Measurements from ENCODE around the gene CELA2A.

The CELA2A gene

DNA sequence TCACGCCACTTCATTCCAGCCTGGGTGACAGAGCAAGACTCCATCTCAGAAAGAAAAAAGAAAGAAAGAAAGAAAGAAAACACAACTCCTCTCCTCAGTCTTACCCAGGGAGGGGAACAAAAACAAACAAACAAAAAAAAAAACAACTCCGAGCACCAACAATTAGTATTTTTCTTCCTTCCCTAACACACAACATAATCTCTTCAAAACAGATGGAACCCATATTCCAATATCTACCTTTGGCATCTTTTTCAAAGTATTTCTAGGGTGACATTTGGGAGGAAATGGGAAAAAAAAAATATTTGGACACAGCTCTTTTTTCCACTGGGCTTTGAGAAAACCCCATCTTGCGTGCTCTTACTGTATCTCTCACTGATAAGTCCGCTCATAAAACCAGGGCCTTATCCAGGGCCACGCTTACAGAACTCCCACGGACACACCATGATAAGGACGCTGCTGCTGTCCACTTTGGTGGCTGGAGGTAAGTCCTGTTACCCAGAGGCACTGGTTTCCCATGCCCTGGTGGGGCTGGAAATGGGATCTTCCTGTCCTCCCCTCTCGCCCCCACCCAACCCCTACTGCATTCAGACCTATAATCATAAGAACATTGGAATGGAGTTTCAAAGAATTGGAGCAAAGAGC, at the start of gene CELA2A:
TSS of gene CELA2A (plus strand) at position 420 of the 642 bp plus-strand sequence. CDS start at position 442, 22 bp downstream.
- Histone ChIP-seq H3K36me3 (ENCODE audit: control insufficient read depth in 1 of 2, insufficient read depth in 2 of 2, low read length in 2 of 2) (no peaks in the 10 kb centered on the region), H3K4me3 (ENCODE audit: low read depth in 1 of 2, low read length in 2 of 2) (no peak within 1 kb of the TSS), H3K9ac (ENCODE audit: low read depth in 1 of 2, low read length in 2 of 2) (no peak within 1 kb of the TSS), H3K9me3 (ENCODE audit: control insufficient read depth in 1 of 2, low read length in 2 of 2) (no peaks in the 10 kb centered on the region), H3K27ac (ENCODE audit: low read depth, low read length) (no peak within 1 kb of the TSS), H3K4me1 (ENCODE audit: control insufficient read depth in 1 of 2, insufficient read depth in 2 of 2, low read length in 2 of 2) (no peaks in the 10 kb centered on the region), H3K27me3 (ENCODE audit: control insufficient read depth in 1 of 2, insufficient read depth in 2 of 2, low read length in 2 of 2) (no peaks in the 10 kb centered on the region)

DNA sequence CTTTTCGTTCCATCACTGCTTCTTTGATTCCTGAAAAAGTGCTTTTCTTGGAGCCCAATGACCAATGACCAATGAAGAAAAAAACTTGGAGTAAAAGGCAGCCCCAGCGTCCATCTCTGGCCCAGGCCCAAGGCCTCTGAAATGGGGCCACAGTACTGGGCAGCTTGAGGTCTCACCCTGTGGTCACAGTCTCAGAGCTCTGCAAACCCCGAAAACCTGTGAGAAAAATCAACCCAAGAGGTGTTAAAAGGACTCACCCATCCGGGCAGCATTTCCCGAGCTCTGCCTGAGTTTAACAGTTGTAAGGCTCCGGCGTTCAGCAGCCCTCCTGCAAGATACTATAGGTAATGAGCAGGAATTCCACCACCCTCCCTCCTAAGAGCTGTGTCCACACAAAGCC, 49.0 kb upstream of the CELA2A start:
- H3K9ac ChIP-seq (ENCODE audit: low read depth in 1 of 2, low read length in 2 of 2): no peak overlapping the region
- H3K36me3 ChIP-seq (ENCODE audit: control insufficient read depth in 1 of 2, insufficient read depth in 2 of 2, low read length in 2 of 2): no peaks in the 10 kb centered on the region
- H3K27me3 ChIP-seq (ENCODE audit: control insufficient read depth in 1 of 2, insufficient read depth in 2 of 2, low read length in 2 of 2): no peaks in the 10 kb centered on the region
- no peak overlapping the region for H3K4me3 ChIP-seq (ENCODE audit: low read depth in 1 of 2, low read length in 2 of 2)
- no peak overlapping the region for H3K27ac ChIP-seq (ENCODE audit: low read depth, low read length)
- H3K9me3 ChIP-seq (ENCODE audit: control insufficient read depth in 1 of 2, low read length in 2 of 2): no peaks in the 10 kb centered on the region
- peaks cover 6 to 16% of the 10 kb centered on the region in 2 donors for H3K4me1 ChIP-seq (ENCODE audit: control insufficient read depth in 1 of 2, insufficient read depth in 2 of 2, low read length in 2 of 2)

DNA sequence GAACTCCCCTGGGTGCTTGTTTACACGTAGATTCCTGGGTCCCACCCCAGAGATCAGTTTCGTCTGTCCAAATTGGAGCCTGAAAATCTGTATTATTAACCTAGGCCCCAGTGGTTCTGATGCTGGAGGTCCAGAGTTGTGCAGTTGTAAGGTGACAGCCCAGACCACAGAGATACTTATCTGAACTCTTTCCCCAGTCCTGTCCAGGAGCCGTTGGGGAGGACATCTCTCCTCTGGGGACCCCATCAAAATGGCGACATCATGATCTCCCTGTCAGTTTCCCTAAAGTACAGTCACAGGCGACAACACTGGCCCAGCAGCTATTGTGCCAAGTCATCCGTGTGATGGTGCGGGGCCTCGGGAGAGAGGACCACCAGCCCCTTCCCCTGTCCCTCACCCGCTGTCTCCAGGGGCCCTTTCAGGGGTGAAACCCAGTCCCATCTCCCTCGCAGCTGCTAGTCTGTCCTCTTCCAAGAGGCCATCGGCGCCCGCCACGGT, 47.6 kb upstream of the CELA2A start:
- peaks cover 19 to 29% of the 10 kb centered on the region in 2 donors for H3K4me1 ChIP-seq (ENCODE audit: control insufficient read depth in 1 of 2, insufficient read depth in 2 of 2, low read length in 2 of 2)
- H3K27ac ChIP-seq (ENCODE audit: low read depth, low read length): no peak overlapping the region

DNA sequence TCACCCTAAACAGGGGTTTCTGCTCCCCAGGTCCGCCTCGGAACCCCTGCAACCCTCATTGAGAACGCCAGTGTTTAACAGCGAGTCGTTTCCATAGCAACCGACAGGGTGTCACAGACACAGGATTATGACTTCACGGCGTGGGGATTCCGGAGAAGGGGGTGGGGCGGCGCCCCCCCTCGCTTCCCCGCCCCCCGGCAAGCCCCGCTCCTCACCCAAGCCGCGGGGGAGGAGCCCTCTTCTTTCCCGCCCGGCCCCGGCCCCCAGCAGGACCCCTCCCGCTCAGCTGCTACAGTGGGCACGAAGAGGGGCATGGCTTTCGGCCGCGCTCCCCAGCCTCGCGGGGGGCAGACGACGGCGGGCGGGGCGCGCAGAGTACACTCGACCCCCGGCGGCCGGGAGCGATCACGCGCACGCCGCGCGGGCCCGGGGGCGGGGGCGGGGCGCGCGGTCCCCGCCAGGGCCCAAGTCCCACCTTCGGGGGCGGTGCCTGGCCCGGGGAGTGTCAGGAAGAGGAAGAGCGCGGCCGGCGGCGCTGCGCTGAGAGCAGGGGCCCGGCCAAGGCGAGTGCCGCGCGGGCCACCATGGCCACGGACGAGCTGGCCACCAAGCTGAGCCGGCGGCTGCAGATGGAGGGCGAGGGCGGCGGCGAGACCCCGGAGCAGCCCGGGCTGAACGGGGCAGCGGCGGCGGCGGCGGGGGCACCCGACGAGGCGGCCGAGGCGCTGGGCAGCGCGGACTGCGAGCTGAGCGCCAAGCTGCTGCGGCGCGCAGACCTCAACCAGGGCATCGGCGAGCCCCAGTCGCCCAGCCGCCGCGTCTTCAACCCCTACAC, 46.9 kb upstream of the CELA2A start, which contains the start of gene EFHD2:
TSS of gene EFHD2 (plus strand) at position 501 of the 835 bp plus-strand sequence. CDS start at position 585, 84 bp downstream.
- peaks cover 0 to 7% of the 10 kb centered on the region in 2 donors for H3K36me3 ChIP-seq (ENCODE audit: control insufficient read depth in 1 of 2, insufficient read depth in 2 of 2, low read length in 2 of 2)
- H3K4me3 ChIP-seq (ENCODE audit: low read depth in 1 of 2, low read length in 2 of 2): peak within 1 kb of the TSS; percentile 85 to 96
- peak within 1 kb of the TSS; percentile 72 for H3K27ac ChIP-seq (ENCODE audit: low read depth, low read length)
- H3K9me3 ChIP-seq (ENCODE audit: control insufficient read depth in 1 of 2, low read length in 2 of 2): no peaks in the 10 kb centered on the region
- peak within 1 kb of the TSS; percentile 90 to 98 for H3K9ac ChIP-seq (ENCODE audit: low read depth in 1 of 2, low read length in 2 of 2)
- H3K27me3 ChIP-seq (ENCODE audit: control insufficient read depth in 1 of 2, insufficient read depth in 2 of 2, low read length in 2 of 2): no peaks in the 10 kb centered on the region
- H3K4me1 ChIP-seq (ENCODE audit: control insufficient read depth in 1 of 2, insufficient read depth in 2 of 2, low read length in 2 of 2): peaks cover 26 to 36% of the 10 kb centered on the region in 2 donors

More for the DNA sequence above, 47.6 kb upstream of the CELA2A start:
- Histone ChIP-seq H3K4me3 (ENCODE audit: low read depth in 1 of 2, low read length in 2 of 2) (peak overlapping the region; percentile 68 to 85), H3K9ac (ENCODE audit: low read depth in 1 of 2, low read length in 2 of 2) (peak overlapping the region; percentile 59), H3K36me3 (ENCODE audit: control insufficient read depth in 1 of 2, insufficient read depth in 2 of 2, low read length in 2 of 2) (peaks cover 0 to under 1% of the 10 kb centered on the region in 2 donors), H3K9me3 (ENCODE audit: control insufficient read depth in 1 of 2, low read length in 2 of 2) (no peaks in the 10 kb centered on the region), H3K27me3 (ENCODE audit: control insufficient read depth in 1 of 2, insufficient read depth in 2 of 2, low read length in 2 of 2) (no peaks in the 10 kb centered on the region)

DNA sequence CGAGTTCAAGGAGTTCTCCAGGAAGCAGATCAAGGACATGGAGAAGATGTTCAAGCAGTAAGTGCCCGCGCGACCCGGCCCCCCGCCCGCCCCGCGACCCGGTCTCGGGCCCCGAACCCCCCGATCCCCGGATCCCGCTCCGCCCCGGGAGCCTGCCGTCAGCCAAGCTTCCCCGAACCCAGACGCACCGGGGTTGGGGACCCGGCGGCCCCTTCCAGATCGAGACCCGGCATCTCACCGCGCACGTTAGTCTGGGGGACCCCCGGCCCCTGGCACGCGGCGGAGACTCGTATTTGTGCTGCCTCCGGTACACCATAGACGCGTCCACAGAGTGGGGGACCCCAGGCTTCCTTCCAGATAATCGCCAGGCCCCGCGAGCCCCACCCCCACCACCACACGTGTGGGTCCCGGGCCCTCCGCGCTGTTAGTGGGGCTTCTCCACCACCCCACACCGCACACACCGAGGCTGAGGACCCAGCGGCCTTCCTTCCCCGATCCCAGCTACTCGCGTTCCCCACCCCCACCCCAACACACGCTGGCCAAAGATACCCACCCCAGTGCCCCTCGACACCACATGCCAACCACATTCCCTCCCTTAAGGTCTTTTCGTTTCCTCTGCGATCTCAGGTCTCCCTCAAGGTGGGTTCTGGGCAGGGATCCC, 46.2 kb upstream of the CELA2A start:
- H3K27ac ChIP-seq (ENCODE audit: low read depth, low read length): peak overlapping the region; percentile 72
- H3K4me1 ChIP-seq (ENCODE audit: control insufficient read depth in 1 of 2, insufficient read depth in 2 of 2, low read length in 2 of 2): peaks cover 33 to 44% of the 10 kb centered on the region in 2 donors

DNA sequence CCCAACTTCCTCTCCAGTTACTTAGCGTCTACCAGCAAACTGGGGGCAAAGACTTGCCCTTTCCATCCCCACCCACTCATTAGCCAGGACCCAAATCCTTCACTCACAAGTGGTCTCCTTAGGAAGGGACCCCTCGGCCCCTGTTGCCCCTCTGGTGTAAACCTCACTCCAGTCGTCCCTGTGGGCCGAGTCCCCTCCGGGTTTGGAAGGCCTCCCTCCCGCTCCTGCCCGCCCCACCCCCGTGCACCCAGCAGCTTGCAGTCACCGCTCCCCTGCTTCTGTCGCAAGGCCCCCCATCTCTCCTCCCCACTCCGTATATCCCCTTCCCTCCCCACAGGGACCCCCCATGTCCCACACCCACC, 45.7 kb upstream of the CELA2A start:
- peak overlapping the region; percentile 90 to 98 for H3K9ac ChIP-seq (ENCODE audit: low read depth in 1 of 2, low read length in 2 of 2)
- peak overlapping the region; percentile 85 to 96 for H3K4me3 ChIP-seq (ENCODE audit: low read depth in 1 of 2, low read length in 2 of 2)
- no peaks in the 10 kb centered on the region for H3K27me3 ChIP-seq (ENCODE audit: control insufficient read depth in 1 of 2, insufficient read depth in 2 of 2, low read length in 2 of 2)
- peaks cover 0 to 8% of the 10 kb centered on the region in 2 donors for H3K36me3 ChIP-seq (ENCODE audit: control insufficient read depth in 1 of 2, insufficient read depth in 2 of 2, low read length in 2 of 2)
- H3K4me1 ChIP-seq (ENCODE audit: control insufficient read depth in 1 of 2, insufficient read depth in 2 of 2, low read length in 2 of 2): peaks cover 38 to 49% of the 10 kb centered on the region in 2 donors
- H3K27ac ChIP-seq (ENCODE audit: low read depth, low read length): peak overlapping the region; percentile 72
- no peaks in the 10 kb centered on the region for H3K9me3 ChIP-seq (ENCODE audit: control insufficient read depth in 1 of 2, low read length in 2 of 2)

More for the DNA sequence above, 46.2 kb upstream of the CELA2A start:
- Histone ChIP-seq H3K36me3 (ENCODE audit: control insufficient read depth in 1 of 2, insufficient read depth in 2 of 2, low read length in 2 of 2) (peaks cover 0 to 8% of the 10 kb centered on the region in 2 donors), H3K9me3 (ENCODE audit: control insufficient read depth in 1 of 2, low read length in 2 of 2) (no peaks in the 10 kb centered on the region), H3K27me3 (ENCODE audit: control insufficient read depth in 1 of 2, insufficient read depth in 2 of 2, low read length in 2 of 2) (no peaks in the 10 kb centered on the region), H3K9ac (ENCODE audit: low read depth in 1 of 2, low read length in 2 of 2) (peak overlapping the region; percentile 90 to 98), H3K4me3 (ENCODE audit: low read depth in 1 of 2, low read length in 2 of 2) (peak overlapping the region; percentile 85 to 96)

DNA sequence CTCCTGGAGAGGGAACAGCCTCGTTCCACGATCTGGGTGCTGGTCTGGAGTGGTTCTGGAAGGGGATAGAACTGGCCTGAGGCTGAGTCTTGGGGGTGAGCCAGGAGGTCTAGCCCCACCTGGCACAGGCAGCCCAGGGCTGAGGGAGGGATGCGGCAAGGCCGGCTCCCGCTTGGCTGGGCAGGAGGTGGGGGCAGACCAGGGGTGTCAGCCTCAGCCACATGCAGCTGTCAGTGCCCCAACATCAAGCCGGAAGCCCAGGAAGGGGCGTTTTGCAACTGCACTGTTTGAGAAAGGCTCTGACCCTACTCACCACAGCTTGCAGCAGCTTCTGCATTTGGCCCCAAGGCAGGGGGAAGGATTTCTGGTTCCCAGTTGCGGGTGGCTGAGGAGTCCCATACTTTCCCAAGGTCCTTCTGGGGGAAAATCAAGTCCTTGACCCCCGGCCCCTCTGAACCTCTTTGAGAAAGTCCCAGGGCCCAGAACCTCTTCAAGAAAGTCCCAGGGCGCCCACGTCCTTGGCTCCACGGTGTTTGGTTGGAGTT, 44.9 kb upstream of the CELA2A start:
- peak overlapping the region; percentile 90 to 98 for H3K9ac ChIP-seq (ENCODE audit: low read depth in 1 of 2, low read length in 2 of 2)
- H3K36me3 ChIP-seq (ENCODE audit: control insufficient read depth in 1 of 2, insufficient read depth in 2 of 2, low read length in 2 of 2): peaks cover 0 to 8% of the 10 kb centered on the region in 2 donors
- no peaks in the 10 kb centered on the region for H3K27me3 ChIP-seq (ENCODE audit: control insufficient read depth in 1 of 2, insufficient read depth in 2 of 2, low read length in 2 of 2)
- peak overlapping the region; percentile 69 for H3K27ac ChIP-seq (ENCODE audit: low read depth, low read length)
- H3K9me3 ChIP-seq (ENCODE audit: control insufficient read depth in 1 of 2, low read length in 2 of 2): no peaks in the 10 kb centered on the region
- peak overlapping the region; percentile 85 to 96 for H3K4me3 ChIP-seq (ENCODE audit: low read depth in 1 of 2, low read length in 2 of 2)
- H3K4me1 ChIP-seq (ENCODE audit: control insufficient read depth in 1 of 2, insufficient read depth in 2 of 2, low read length in 2 of 2): peaks cover 46 to 57% of the 10 kb centered on the region in 2 donors

DNA sequence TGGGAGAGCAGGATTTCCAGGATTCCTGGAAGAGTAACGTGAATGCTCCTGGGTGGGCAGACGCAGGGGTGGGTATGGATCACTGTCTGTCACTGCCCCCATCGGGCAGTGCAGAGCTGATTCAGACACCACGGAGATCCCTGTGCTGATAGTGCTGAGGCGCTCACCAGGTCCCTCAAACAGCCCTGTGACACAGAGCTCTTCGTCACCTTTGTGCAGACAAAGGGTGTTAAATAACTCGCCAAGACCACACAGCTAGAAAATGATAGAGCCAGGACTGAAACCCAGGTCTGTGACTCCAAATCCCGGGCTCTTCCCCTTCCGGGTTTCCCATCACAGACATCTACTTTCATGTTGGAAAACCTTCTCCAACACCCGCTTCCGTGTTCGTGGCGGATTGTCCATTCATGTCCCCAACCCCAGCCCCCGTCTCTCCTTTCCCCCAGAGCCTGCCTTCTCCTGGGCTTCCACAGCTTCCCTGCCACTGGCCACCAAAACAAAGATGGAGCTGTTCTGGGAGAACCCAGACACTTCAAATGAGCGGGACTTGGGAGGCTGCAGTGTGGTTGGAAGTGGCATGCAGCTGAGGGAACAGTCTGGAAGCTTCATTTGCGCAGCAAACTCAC, 44.2 kb upstream of the CELA2A start:
- Histone ChIP-seq H3K27ac (ENCODE audit: low read depth, low read length) (peak overlapping the region; percentile 69), H3K9ac (ENCODE audit: low read depth in 1 of 2, low read length in 2 of 2) (peak overlapping the region; percentile 90 to 98), H3K4me1 (ENCODE audit: control insufficient read depth in 1 of 2, insufficient read depth in 2 of 2, low read length in 2 of 2) (peaks cover 52 to 63% of the 10 kb centered on the region in 2 donors), H3K4me3 (ENCODE audit: low read depth in 1 of 2, low read length in 2 of 2) (peak overlapping the region; percentile 85 to 96), H3K36me3 (ENCODE audit: control insufficient read depth in 1 of 2, insufficient read depth in 2 of 2, low read length in 2 of 2) (peaks cover 0 to 8% of the 10 kb centered on the region in 2 donors), H3K9me3 (ENCODE audit: control insufficient read depth in 1 of 2, low read length in 2 of 2) (no peaks in the 10 kb centered on the region), H3K27me3 (ENCODE audit: control insufficient read depth in 1 of 2, insufficient read depth in 2 of 2, low read length in 2 of 2) (no peaks in the 10 kb centered on the region)

DNA sequence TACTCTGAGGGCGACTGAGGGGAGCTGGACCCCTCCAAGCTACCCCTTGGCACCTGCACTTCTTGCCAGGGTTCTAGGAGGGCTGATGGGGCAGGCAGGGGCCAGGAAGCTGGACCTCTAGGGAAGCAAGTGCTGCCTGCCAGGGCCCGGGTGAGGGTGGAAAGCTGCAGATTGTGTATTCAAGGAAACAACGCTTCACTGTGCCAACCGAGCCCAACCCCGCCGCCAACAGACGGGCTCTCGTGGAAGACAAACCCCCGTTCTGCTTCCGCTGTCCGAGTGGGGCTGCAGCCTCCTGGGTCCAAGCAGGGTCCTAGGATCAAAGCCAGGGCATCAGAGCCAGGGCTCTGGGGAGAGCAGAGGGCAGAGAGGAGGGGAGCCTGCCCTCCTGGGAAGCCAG, 43.7 kb upstream of the CELA2A start:
- Histone ChIP-seq H3K27ac (ENCODE audit: low read depth, low read length) (peak overlapping the region; percentile 69), H3K4me3 (ENCODE audit: low read depth in 1 of 2, low read length in 2 of 2) (peak overlapping the region; percentile 85 to 96), H3K4me1 (ENCODE audit: control insufficient read depth in 1 of 2, insufficient read depth in 2 of 2, low read length in 2 of 2) (peaks cover 57 to 68% of the 10 kb centered on the region in 2 donors), H3K36me3 (ENCODE audit: control insufficient read depth in 1 of 2, insufficient read depth in 2 of 2, low read length in 2 of 2) (peaks cover 0 to 8% of the 10 kb centered on the region in 2 donors), H3K9me3 (ENCODE audit: control insufficient read depth in 1 of 2, low read length in 2 of 2) (no peaks in the 10 kb centered on the region), H3K9ac (ENCODE audit: low read depth in 1 of 2, low read length in 2 of 2) (peak overlapping the region; percentile 90 to 98), H3K27me3 (ENCODE audit: control insufficient read depth in 1 of 2, insufficient read depth in 2 of 2, low read length in 2 of 2) (no peaks in the 10 kb centered on the region)
